ENCODE measurements around the gene RDH8. TPM values are rescaled to one million over a fixed set of nuclear protein-coding genes. Genes with fewer than 3 reads are reported as not detected.

The RDH8 gene
- total and polyA plus RNA-seq, 2 donors (not counting 3 experiments of a cell fraction or from before 2014, with no cell fraction given) = not detected

DNA sequence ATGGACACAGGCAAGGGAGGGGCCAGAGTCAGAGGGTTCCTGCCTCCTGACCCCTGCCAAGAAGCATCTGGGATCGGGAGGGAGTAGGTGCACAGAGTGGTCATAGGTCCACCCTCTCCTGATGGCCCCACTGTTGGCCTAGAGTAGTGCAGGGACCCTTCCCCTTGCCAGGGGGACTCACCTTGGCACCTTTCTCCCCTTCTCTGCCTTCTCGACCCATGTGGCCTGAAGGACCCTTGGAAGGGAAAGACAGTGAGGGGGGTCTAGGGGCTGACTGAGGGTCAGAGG, 43.7 kb upstream of the RDH8 start:
- no peaks in the 10 kb centered on the region for H3K9me1 ChIP-seq (replicated peaks; ENCODE audit: control insufficient read depth, extremely low read depth, insufficient read depth, low read length)
- no peak for FAIRE-seq
- H4K20me1 ChIP-seq (replicated peaks; ENCODE audit: control insufficient read depth, extremely low read depth, insufficient read depth, low read length) = no peaks in the 10 kb centered on the region
- H3K27me3 ChIP-seq (ENCODE audit: control insufficient read depth in 2 of 2, insufficient read depth in 2 of 2, low read length in 2 of 2) = peaks cover 6 to 8% of the 10 kb centered on the region in 2 experiments
- no peaks in the 10 kb centered on the region for H3K4me1 ChIP-seq (ENCODE audit: control insufficient read depth, extremely low read depth, insufficient read depth, low read length)
- intact Hi-C loops (cut with micrococcal nuclease) = no loop called here
- ChIA-PET CTCF (no interaction called here), POLR2A (no interaction called here)
- DNase-seq (ENCODE audit: low read depth, low spot score) = no peak
- TF ChIP-seq EZH2 (IDR thresholded peaks at IDR 0.05; ENCODE audit: borderline replicate concordance, low read depth, low read length, severe bottlenecking) (no peak), MAX (IDR thresholded peaks at IDR 0.05; ENCODE audit: insufficient read depth, insufficient read length) (no peak), POLR2AphosphoS5 (IDR thresholded peaks at IDR 0.05; ENCODE audit: insufficient read depth, low read depth, low read length) (no peak), POLR2A (IDR thresholded peaks at IDR 0.05; ENCODE audit: low read depth, low read length) (no peak), FOS (IDR thresholded peaks at IDR 0.05; ENCODE audit: borderline replicate concordance, insufficient read depth, low read length) (no peak), JUN (IDR thresholded peaks at IDR 0.05; ENCODE audit: borderline replicate concordance, insufficient read depth, insufficient read length, low read depth) (no peak), GATA2 (IDR thresholded peaks at IDR 0.05; ENCODE audit: insufficient read depth, insufficient read length, low read depth, low read length) (no peak), CTCF (IDR thresholded peaks at IDR 0.05; ENCODE audit: extremely low read depth in 1 of 2, insufficient read depth in 1 of 2, low read depth in 1 of 2, low read length in 2 of 2) (no peak), MYC (IDR thresholded peaks at IDR 0.05; ENCODE audit: low read depth, low read length) (no peak)
- H3K9ac ChIP-seq (replicated peaks; ENCODE audit: extremely low read depth, insufficient read depth, low read length) = no peak overlapping the region
- no peak overlapping the region for H2AFZ ChIP-seq (ENCODE audit: low read depth, low read length)
- dilution Hi-C loops (cut with MboI; ENCODE audit: extremely low pct_ligation_motif_present, low sequenced_read_pairs) = no loop called here
- no TSS peak for BruUV-seq (replicated peaks)
- H3K27ac ChIP-seq (ENCODE audit: insufficient read depth, low read depth, low read length) = no peak overlapping the region
- H3K9me3 ChIP-seq (replicated peaks; ENCODE audit: control insufficient read depth, insufficient read depth, low read length) = no peaks in the 10 kb centered on the region
- H3K4me3 ChIP-seq (replicated peaks in 1 of 3; ENCODE audit: insufficient read depth in 1 of 3, low read depth in 1 of 3, low read length in 3 of 3) = no peak overlapping the region
- no peaks in the 10 kb centered on the region for H3K36me3 ChIP-seq (ENCODE audit: control insufficient read depth in 2 of 2, extremely low read depth in 1 of 2, insufficient read depth in 2 of 2, low read length in 2 of 2)
- H3K79me2 ChIP-seq (ENCODE audit: control insufficient read depth, insufficient read depth, low read length) = no peaks in the 10 kb centered on the region
- no peak overlapping the region for H3K4me2 ChIP-seq (ENCODE audit: insufficient read depth, low read length)

Data from endothelial cell of umbilical vein (primary cell).